AG04449 (cell line): ENCODE measurements around the gene RABEP2.

Experiments
- CTCF ChIA-PET: fragments of 350-600 bp; formaldehyde crosslinking; extraction: SDS; loops from one replicate; lab custom pipeline; 2021; ENCODE audit warnings: antibody characterized with exemption; lab: Yijun Ruan, JAX
- POLR2A ChIA-PET: fragments of 400-600, 350-600 bp; formaldehyde crosslinking; extraction: SDS; loops from one replicate; lab custom pipeline; 2020; ENCODE audit warnings: antibody characterized with exemption, inconsistent platforms; lab: Yijun Ruan, JAX
- DNase-seq: peaks from one replicate; pipeline ENCODE4 v3.0.0-alpha.2; 2010; ENCODE audit warnings: low read depth, low spot score
- H3K4me3 ChIP-seq: 2 replicates; pipeline ENCODE4 v1.5.1; 2011; ENCODE audit warnings: low read depth, mild to moderate bottlenecking, control low read depth, low read length
- CTCF ChIP-seq: IDR thresholded peaks from one replicate; pipeline ENCODE4 v1.5.1; 2011; ENCODE audit warnings: mild to moderate bottlenecking, moderate library complexity, low read length, control low read depth, inconsistent platforms; ENCODE audit not compliant: insufficient read depth; ENCODE audit errors: missing control alignments

The RABEP2 gene

GRCh38 chr16:28865001-28865688 is 59.9 kb downstream of the RABEP2 start:
- CTCF ChIA-PET = interaction anchor here (0.6 to 1.8 kb wide), 6 partner anchors 9 to 109 kb away, joined by 3 to 15 read pairs (median 4); no protein-coding TSS in a partner anchor
- TF ChIP-seq CTCF = no peak
- peak overlapping the region; percentile 88 for H3K4me3 ChIP-seq
- POLR2A ChIA-PET = interaction anchor here (1.0 to 2.9 kb wide), 2 partner anchors 19 to 22 kb away, joined by 3 to 17 read pairs; partner anchors contain the start of gene TUFM
- DNase-seq = no peak

- ChIA-PET POLR2A (interaction anchor here (1.0 to 2.9 kb wide), 6 partner anchors 11 to 42 kb away, joined by 3 to 17 read pairs (median 6); partner anchors contain the start of genes ATXN2L and TUFM), CTCF (interaction anchor here (1.2 to 3.1 kb wide), 7 partner anchors 10 to 110 kb away, joined by 4 to 15 read pairs (median 7); no protein-coding TSS in a partner anchor)
- peak overlapping the region; percentile 88 for H3K4me3 ChIP-seq
- no peak for TF ChIP-seq CTCF
- no peak for DNase-seq
Observed at GRCh38 chr16:28863929-28864793, 60.9 kb downstream of the RABEP2 start.

- no peak for TF ChIP-seq CTCF
- ChIA-PET POLR2A (interaction anchor here (0.9 kb wide), 1 partner anchor 13 kb away, joined by 3 read pairs; the partner anchor contains the start of gene TUFM), CTCF (interaction anchor here (5.2 kb wide), 1 partner anchor 12 kb away, joined by 29 read pairs; the partner anchor contains the start of gene TUFM)
- DNase-seq = no peak
- no peak overlapping the region for H3K4me3 ChIP-seq
Observed at GRCh38 chr16:28859326-28859725, 65.7 kb downstream of the RABEP2 start.

GRCh38 chr16:28858421-28858820 is 66.6 kb downstream of the RABEP2 start:
- CTCF ChIA-PET = interaction anchor here (1.3 to 5.2 kb wide), 2 partner anchors 11 to 87 kb away, joined by 5 to 29 read pairs; partner anchors contain the start of gene TUFM
- TF ChIP-seq CTCF = no peak
- DNase-seq = no peak
- no peak overlapping the region for H3K4me3 ChIP-seq
- POLR2A ChIA-PET = interaction anchor here (0.6 to 0.9 kb wide), 2 partner anchors 12 to 26 kb away, joined by 3 read pairs; partner anchors contain the start of gene TUFM
